Astrocyte (in vitro differentiated cells and primary cell): ENCODE measurements around the gene SLC35F1. TPM values are rescaled to one million over a fixed set of nuclear protein-coding genes. Genes with fewer than 3 reads are reported as not detected.

ENCODE experiments used
- DNase-seq: peaks from one replicate; pipeline ENCODE4 v3.0.0-alpha.2; 2010; ENCODE audit warnings: low read depth
- FAIRE-seq: peaks from 2 replicates; lab custom pipeline; 2011; peaks lifted over from hg19 to GRCh38; lab: Jason Lieb, UNC
- H2AFZ ChIP-seq: 2 replicates; pipeline ENCODE4 v1.6.0; 2012; ENCODE audit warnings: low read depth, low read length, inconsistent platforms
- H3K27ac ChIP-seq: 2 replicates; pipeline ENCODE4 v1.5.1; 2011; ENCODE audit warnings: low read depth, low read length, inconsistent platforms
- H3K27me3 ChIP-seq: 2 replicates; pipeline ENCODE4 v1.6.0; 2011; ENCODE audit warnings: low read length, inconsistent platforms; ENCODE audit not compliant: insufficient read depth
- H3K36me3 ChIP-seq: 2 replicates; pipeline ENCODE4 v1.5.1; 2011; ENCODE audit warnings: low read length, inconsistent platforms; ENCODE audit not compliant: insufficient read depth
- H3K4me1 ChIP-seq: 2 replicates; pipeline ENCODE4 v1.5.1; 2011; ENCODE audit warnings: low read length, inconsistent platforms; ENCODE audit not compliant: insufficient read depth
- H3K4me2 ChIP-seq: 2 replicates; pipeline ENCODE4 v1.6.0; 2012; ENCODE audit warnings: low read length, inconsistent platforms
- H3K4me3 ChIP-seq: 2 replicates; pipeline ENCODE4 v1.5.1; 2011; ENCODE audit warnings: low read depth, mild to moderate bottlenecking, low read length, inconsistent platforms; ENCODE audit not compliant: insufficient read depth
- H3K79me2 ChIP-seq: 2 replicates; pipeline ENCODE4 v1.6.0; 2012; ENCODE audit warnings: mild to moderate bottlenecking, low read length, inconsistent platforms; ENCODE audit not compliant: insufficient read depth
- H3K9ac ChIP-seq: 2 replicates; pipeline ENCODE4 v1.6.0; 2012; ENCODE audit warnings: mild to moderate bottlenecking, low read length, inconsistent platforms
- H3K9me3 ChIP-seq: 2 replicates; pipeline ENCODE4 v1.5.1; 2012; ENCODE audit warnings: low read depth, mild to moderate bottlenecking, low read length, inconsistent platforms; ENCODE audit not compliant: insufficient read depth
- H4K20me1 ChIP-seq: 2 replicates; pipeline ENCODE4 v1.6.0; 2012; ENCODE audit warnings: low read length, inconsistent platforms; ENCODE audit not compliant: insufficient read depth
- H3K27ac Mint-ChIP-seq: one replicate; pipeline ENCODE4 v1.8.0; 2021; ENCODE audit warnings: mild to moderate bottlenecking, mixed read lengths; ENCODE audit not compliant: unreplicated experiment
- H3K27me3 Mint-ChIP-seq: one replicate; pipeline ENCODE4 v1.8.0; 2021; ENCODE audit warnings: low read depth, mixed read lengths; ENCODE audit not compliant: unreplicated experiment
- H3K36me3 Mint-ChIP-seq: one replicate; pipeline ENCODE4 v1.8.0; 2021; ENCODE audit warnings: low read depth, mixed read lengths; ENCODE audit not compliant: unreplicated experiment
- H3K4me1 Mint-ChIP-seq: one replicate; pipeline ENCODE4 v1.8.0; 2021; ENCODE audit warnings: low read depth, mixed read lengths; ENCODE audit not compliant: unreplicated experiment
- H3K4me3 Mint-ChIP-seq: one replicate; pipeline ENCODE4 v1.8.0; 2021; ENCODE audit warnings: mild to moderate bottlenecking, moderate library complexity, mixed read lengths; ENCODE audit not compliant: unreplicated experiment
- H3K9me3 Mint-ChIP-seq: one replicate; pipeline ENCODE4 v1.8.0; 2021; ENCODE audit warnings: mild to moderate bottlenecking, mixed read lengths; ENCODE audit not compliant: unreplicated experiment
- EZH2 ChIP-seq: IDR thresholded peaks from 2 replicates; pipeline ENCODE4 v1.6.1; 2012; ENCODE audit warnings: mild to moderate bottlenecking, low read length, inconsistent platforms; ENCODE audit not compliant: insufficient read depth
- total RNA-seq: library from RNA; stranded (reverse); gene quantifications from 2 replicates; pipeline ENCODE4 v1.2.1, GENCODE V29; 2021
- TF ChIP-seq, protein P1 (sequence below): IDR thresholded peaks from 2 replicates; pipeline ENCODE4 v1.5.1; 2011; ENCODE audit warnings: low read depth, mild to moderate bottlenecking, inconsistent platforms, low read length, moderate library complexity; ENCODE audit not compliant: insufficient read depth

Gene SLC35F1
- total RNA-seq, 1 donor from 2014 or later: 1.0 TPM

DNA sequence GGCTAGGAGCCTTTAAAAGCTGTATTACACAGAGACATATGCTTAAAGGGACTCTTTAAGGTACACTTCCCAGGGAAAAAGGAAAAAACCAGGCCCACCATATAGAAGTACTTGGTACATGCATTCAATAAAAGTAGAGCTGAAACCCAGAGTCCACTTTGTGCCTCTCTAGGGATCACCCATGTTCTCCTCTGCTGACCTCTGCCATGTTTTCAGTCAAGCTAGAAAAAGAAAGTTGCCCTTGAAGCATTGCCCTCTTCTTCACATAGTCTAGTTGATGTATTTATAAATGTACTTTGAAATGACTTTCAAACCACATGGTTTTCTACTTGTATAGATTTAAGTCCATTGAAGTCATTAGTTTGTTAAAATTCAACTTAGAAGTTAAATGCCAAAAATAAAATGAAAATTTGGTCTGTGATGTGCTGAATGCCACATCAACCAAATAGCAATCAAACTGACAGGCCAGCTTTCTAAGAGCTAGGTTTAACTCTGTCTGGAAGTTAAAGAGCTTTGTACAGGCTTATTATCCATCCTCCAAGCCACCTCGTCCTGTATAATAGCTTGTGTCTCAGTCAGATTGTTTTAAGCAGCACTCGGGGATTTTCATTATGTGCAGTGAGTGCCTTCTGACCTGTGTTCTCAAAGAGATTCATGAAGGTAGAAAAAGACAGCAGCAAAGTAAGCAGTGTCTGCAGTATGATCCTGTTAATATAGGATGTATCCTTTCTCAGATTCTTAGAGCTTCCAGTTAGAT lies 402.5 kb downstream of the SLC35F1 start:
- Mint-ChIP-seq H3K27ac (no peak overlapping the region), H3K4me1 (no peaks in the 10 kb centered on the region), H3K4me3 (no peak overlapping the region), H3K9me3 (no peaks in the 10 kb centered on the region), H3K36me3 (no peaks in the 10 kb centered on the region), H3K27me3 (no peaks in the 10 kb centered on the region)
- no peaks in the 10 kb centered on the region for H3K4me1 ChIP-seq
- H3K9me3 ChIP-seq: no peaks in the 10 kb centered on the region
- no peaks in the 10 kb centered on the region for H3K27me3 ChIP-seq
- H3K9ac ChIP-seq: no peak overlapping the region
- no peak overlapping the region for H3K4me3 ChIP-seq
- H2AFZ ChIP-seq: no peak overlapping the region
- H3K36me3 ChIP-seq: no peaks in the 10 kb centered on the region
- no peak for FAIRE-seq
- TF ChIP-seq EZH2: no peak
- TF ChIP-seq, protein P1, sequence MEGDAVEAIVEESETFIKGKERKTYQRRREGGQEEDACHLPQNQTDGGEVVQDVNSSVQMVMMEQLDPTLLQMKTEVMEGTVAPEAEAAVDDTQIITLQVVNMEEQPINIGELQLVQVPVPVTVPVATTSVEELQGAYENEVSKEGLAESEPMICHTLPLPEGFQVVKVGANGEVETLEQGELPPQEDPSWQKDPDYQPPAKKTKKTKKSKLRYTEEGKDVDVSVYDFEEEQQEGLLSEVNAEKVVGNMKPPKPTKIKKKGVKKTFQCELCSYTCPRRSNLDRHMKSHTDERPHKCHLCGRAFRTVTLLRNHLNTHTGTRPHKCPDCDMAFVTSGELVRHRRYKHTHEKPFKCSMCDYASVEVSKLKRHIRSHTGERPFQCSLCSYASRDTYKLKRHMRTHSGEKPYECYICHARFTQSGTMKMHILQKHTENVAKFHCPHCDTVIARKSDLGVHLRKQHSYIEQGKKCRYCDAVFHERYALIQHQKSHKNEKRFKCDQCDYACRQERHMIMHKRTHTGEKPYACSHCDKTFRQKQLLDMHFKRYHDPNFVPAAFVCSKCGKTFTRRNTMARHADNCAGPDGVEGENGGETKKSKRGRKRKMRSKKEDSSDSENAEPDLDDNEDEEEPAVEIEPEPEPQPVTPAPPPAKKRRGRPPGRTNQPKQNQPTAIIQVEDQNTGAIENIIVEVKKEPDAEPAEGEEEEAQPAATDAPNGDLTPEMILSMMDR: no peak
- DNase-seq: no peak
- no peak overlapping the region for H3K4me2 ChIP-seq
- no peak overlapping the region for H3K27ac ChIP-seq
- no peaks in the 10 kb centered on the region for H3K79me2 ChIP-seq
- no peaks in the 10 kb centered on the region for H4K20me1 ChIP-seq

DNA sequence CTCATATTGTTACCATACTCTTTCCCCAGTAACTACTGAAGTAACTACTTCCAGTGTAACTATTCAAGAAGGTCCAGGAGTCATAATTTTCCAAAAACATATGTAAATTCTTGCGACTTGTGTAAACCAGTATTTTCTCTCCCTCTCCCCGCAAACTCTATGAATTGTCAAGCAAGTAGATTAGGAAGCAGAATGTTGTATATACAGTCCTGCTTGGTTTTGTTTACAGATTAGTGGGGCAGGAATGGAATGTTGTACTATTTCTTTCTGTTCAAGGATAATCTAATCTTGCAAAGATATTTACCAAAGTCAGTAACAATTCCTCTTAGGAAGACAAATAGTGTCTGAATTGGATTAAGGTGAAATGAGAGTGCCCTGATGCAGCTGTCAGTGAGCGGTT lies 406.1 kb downstream of the SLC35F1 start:
- Histone ChIP-seq H3K4me2 (no peak overlapping the region), H3K27me3 (no peaks in the 10 kb centered on the region), H2AFZ (no peak overlapping the region), H3K4me1 (no peaks in the 10 kb centered on the region), H3K79me2 (no peaks in the 10 kb centered on the region), H4K20me1 (no peaks in the 10 kb centered on the region), H3K27ac (no peak overlapping the region), H3K36me3 (no peaks in the 10 kb centered on the region), H3K9me3 (no peaks in the 10 kb centered on the region), H3K4me3 (no peak overlapping the region), H3K9ac (no peak overlapping the region)
- H3K36me3 Mint-ChIP-seq: no peaks in the 10 kb centered on the region
- no peaks in the 10 kb centered on the region for H3K27me3 Mint-ChIP-seq
- no peak for DNase-seq
- H3K9me3 Mint-ChIP-seq: no peaks in the 10 kb centered on the region
- no peak for FAIRE-seq
- no peak overlapping the region for H3K27ac Mint-ChIP-seq
- TF ChIP-seq, protein P1: no peak
- TF ChIP-seq EZH2: no peak
- H3K4me1 Mint-ChIP-seq: no peaks in the 10 kb centered on the region
- no peak overlapping the region for H3K4me3 Mint-ChIP-seq

DNA sequence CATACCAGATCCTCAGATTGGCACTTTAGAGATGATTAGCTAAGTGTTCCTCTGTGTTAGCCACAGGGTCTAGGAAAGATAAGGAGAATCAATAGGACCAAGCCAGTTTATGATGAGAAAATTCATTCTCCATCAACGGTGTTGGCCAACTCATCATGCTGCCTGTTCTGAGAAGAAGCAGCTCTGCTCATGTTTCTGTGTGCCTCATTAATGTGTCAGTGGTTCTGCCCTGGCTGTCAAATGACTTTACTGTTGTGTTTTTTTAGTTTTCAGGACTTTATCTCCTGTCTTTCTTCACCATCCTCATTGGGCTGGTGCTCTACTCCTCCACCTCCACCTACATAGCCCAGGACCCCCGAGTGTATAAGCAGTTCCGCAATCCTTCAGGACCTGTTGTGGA lies 406.7 kb downstream of the SLC35F1 start:
- Histone ChIP-seq H3K4me3 (no peak overlapping the region), H3K9ac (no peak overlapping the region), H3K4me2 (no peak overlapping the region), H3K4me1 (no peaks in the 10 kb centered on the region), H2AFZ (no peak overlapping the region), H3K36me3 (no peaks in the 10 kb centered on the region), H4K20me1 (no peaks in the 10 kb centered on the region), H3K27ac (no peak overlapping the region), H3K27me3 (no peaks in the 10 kb centered on the region), H3K79me2 (no peaks in the 10 kb centered on the region), H3K9me3 (no peaks in the 10 kb centered on the region)
- Mint-ChIP-seq H3K36me3 (no peaks in the 10 kb centered on the region), H3K4me3 (no peak overlapping the region), H3K9me3 (no peaks in the 10 kb centered on the region), H3K4me1 (no peaks in the 10 kb centered on the region), H3K27me3 (no peaks in the 10 kb centered on the region), H3K27ac (no peak overlapping the region)
- FAIRE-seq (no peak), DNase-seq (no peak)
- no peak for TF ChIP-seq EZH2
- TF ChIP-seq, protein P1: no peak
